C4-2B (cell line): ENCODE results near the gene MLLT3.

ENCODE experiments used
- CTCF ChIP-seq: fragments of 450-650 bp; conservative IDR thresholded peaks from 2 replicates; pipeline ENCODE4 v1.5.1; 2017; ENCODE audit warnings: mild to moderate bottlenecking
- ZFX ChIP-seq: fragments of 450-650 bp; IDR thresholded peaks from 2 replicates; pipeline ENCODE4 v1.6.1; 2017

- no peak for TF ChIP-seq CTCF
- no peak for TF ChIP-seq ZFX
Observed at GRCh38 chr9:20623748-20624124, 1.4 kb upstream of the MLLT3 start.
